ENCODE measurements around the gene HHATL.

The HHATL gene

DNA sequence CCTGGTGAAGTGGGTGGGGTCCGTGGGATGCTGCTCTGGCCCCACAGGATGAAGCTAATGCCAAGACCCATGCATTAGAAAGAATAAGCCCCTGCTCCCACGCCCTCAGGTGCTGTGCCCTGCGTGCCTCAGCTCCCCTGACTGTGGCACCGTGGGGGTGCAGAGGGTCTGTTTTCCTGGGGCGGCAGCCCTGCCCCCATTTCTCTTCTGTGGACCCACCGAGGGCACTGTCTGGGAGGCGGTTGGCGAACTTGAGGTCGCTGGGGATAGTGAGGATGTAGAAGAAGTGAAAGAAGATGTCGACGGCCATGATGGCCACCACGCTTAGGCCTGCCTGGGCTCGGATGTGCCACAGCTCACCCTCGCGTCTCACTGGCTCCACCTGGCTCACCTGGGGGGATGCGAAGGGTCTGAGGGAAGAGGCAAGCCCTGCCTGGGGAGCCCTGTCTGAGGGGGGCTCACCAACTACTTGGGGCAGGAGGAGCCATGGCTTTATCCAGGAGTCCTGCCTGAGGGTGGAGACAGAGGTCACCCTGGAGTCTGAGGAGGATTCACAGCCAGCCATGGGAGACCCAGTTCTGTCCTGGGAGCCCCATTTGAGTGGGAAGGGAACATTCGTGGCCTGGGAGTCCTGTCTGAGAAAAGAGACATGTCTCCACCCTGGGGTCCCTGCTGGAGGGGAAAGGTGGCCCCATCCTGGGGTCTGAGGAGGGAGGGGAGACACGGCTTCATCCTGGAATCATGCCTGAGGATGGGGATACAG, 5.1 kb downstream of the HHATL start:
- DNase-seq (ENCODE audit: low read depth): no peak

DNA sequence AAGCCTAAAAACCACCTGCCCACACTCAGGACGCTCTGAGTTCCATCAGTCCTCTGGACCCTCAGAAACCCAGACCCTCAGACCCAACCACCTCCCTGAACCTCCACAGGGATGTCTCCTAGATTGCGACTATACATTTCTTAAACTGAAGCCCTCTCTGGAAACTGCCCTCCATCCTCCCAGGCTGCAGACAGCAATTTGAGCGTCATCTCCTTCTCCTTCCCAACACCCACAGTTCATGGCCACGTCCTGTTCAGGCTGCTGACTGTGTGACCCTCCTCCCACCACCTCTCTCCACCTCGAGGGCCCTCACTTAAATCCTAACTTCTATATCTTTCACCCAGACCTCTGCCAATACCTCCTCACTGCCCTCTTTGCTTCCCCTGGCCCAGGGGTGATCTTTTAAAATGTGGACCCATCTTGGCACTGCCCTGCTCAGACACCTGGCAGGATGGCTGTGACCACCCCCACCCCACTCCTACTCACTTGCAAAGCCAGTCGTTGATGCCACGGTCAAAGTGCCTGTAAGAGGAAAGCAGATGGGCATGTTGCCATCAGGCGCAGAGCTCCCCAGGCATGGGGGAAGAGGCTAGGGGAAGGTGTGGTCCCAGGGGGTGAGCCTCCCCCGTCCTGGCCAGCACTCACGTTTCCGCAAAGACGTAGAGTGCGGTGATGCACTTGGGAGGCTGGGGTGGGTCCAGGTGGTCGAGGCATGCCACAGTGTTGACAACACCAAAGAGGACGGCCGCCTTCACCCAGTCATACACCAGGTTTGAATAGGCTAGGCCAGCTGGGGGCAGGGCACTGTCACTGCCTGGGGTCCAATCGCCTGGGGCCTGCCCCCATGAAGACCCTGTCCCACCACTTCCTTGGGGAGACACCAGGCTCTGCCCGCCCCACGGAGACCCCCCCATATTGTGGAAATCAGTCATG, 6.0 kb downstream of the HHATL start:
- no peak for DNase-seq (ENCODE audit: low read depth)

DNA sequence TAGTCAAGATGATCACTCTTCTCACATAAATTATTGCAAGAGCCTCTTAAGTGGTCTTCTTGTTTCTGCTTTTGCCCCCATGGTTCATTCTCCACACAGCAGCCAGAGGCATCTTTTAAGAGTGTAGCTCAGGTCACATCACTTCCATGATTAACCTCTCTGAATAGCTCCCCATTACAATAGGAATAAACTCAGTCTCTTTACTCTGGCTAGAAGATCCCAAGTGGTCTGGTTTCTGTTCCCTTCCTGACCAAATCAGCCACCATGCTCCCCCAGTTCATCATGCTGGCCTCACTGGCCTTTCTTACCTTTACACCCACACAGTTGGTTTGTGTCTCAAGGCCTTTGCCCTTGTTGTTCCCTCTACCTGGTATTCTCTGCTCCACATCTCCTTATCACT, 8.2 kb downstream of the HHATL start:
- DNase-seq (ENCODE audit: low read depth): no peak

DNA sequence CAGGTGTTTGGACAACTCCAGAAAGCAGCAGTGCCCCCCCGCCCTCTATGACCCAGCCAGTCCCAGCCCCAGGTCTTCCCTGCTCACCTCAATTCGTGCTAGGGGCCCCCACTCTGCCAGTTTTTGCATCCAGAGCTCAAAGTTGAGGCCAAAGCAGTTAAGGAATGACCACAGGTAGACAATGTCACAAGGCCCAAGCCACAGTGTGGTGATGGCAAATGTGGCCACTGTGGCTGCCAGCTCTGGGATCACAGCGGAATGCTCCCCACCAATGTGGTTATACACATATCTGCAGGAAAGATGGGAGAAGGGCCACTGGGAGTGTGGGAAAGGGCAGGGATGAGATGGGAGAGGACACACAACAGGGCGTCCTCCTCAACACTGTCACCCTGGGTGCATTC, 9.1 kb downstream of the HHATL start:
- no peak for DNase-seq (ENCODE audit: low read depth)

DNA sequence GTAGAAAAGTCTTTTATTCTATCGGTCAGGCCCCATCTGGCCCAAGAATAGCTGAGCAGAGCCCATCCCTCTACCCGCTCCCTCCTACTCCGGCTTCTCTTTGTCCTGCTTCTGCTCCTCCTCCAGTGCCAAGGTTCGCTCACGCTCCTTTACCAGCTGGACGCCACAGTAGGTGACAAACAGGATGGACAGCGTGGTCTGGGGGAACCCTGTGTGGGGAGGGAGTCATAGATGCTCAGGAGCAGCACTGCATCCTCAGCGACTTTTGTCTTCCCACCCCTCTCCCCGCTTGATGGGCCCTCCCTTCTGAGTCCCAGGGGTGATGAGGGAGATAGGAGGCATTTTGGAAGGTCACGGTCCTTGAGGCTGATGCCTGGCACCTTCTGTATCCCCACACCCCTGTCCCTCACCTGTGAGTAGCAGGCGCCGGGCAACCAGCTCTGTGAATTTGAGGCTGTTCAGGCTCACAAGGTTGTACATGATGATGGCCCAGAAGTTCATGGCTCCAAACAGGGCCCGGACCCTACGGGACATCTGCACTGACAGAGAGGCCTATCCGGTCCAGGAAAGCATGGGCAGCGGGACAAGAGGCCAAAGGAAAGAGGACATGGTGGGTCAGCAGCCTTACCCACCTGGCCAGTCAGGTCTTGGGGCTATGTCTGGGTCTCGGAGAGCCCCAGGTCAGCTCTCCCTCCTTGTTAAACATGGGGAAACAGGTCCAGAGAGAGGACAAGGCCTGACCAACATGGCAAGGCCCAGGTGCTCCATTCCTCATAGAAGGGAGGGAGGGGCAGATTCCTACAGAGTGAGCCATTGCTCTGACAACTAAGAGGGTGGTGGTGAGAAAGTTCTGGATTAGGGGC, 9.7 kb downstream of the HHATL start:
- no peak for DNase-seq (ENCODE audit: low read depth)

DNA sequence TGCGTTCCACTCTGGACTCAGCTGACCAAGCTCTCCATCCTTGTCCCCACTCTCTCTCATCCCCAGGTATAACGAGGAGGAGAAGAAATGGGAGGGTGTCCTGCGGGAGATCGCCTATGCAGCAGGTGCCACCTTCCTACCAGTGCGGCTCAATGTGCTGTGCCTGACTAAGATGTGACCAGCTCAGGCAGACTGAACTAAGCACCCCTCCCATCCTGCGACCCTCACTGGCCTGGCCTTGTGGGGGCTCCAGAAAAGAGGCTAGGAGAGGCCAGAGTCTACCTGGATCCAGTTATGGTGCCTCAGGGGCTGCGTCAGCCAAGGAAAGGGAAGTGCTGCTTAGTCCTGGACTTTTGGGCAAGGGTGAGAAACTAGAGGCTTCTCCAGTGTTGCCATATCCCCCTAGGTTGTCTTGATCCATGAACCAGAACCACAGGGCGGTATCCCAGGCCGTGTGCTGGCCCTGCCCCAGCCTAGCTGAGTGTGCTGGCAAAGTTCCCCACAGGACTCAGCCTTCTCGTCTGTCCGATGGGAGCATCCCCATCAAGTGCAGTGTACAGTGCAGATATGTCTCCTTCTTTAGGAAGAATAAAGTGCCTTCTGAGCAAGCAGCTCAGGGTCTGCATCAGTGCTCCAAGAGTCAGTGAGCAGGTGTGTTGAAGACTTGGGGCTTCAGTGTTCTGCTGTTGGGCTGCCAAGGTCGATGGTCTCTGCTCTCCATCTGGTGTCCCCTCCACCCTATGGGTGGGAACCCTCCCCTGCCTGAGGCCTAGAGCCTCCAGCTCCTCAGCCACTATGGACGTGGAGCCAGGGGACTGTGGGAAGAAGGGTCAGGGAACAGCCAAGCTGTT, 10.6 kb downstream of the HHATL start:
- DNase-seq (ENCODE audit: low read depth): no peak

DNA sequence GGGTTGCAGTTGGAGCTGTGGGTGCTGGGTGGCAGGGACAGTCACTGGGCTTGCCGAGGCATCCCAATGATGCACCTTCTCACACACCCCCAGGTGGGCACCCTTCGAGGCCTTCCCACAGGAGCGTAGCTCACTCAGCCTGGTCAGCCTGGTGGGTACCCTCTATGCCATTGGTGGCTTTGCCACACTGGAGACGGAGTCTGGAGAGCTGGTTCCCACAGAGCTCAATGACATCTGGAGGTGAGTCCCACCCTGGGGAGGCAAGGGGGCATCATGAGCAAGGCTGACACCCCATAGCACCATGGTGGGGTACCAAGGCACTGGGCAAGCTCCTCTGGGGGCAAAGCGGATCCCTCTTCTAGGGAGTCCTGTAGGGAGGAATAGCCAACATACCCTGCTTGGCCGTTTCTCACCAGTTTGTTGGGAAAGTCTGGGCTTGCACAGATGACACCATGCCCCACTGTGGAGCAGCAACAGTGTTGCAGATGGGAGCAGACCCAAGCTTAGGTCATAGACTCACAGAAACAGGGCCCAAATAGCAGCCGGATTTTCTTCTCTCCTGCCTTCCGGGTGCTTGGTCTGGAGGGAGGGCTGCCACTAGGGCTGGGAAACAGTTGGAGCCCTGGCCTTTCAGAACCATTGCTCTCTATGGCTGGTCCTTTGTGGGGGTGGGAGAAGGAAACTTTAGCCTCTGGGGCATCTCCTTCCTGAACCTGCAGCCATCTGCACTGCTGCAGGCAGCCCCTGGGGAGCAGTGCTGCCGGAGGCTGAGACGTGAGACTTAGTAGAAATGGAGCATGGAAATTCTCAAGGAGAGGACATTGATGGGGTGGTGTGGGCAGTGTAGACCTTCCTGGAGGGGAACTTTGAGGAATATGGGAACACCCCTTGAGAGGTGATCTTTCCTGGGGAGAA, 11.6 kb downstream of the HHATL start:
- DNase-seq (ENCODE audit: low read depth): no peak

DNA sequence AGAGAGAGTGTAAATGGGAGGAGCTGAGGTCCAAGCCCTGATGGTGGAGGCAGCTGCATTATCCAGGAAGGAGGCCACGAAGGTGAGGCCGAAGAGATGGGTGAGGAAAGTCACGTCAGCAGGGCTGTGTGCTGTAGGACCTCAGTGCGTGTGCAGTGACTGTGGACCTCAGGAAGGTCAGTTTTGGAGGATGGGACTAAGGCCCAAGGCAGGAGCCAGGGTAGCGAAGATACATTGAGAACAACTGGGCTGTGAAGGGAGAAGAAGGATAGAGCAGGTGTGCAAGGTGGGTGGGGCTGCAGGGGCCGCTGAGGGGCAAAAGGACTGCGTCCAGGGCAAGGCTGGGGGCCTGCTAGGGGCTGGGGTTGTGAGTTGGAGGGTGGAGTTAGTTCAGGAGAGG, 12.4 kb downstream of the HHATL start:
- no peak for DNase-seq (ENCODE audit: low read depth)

DNA sequence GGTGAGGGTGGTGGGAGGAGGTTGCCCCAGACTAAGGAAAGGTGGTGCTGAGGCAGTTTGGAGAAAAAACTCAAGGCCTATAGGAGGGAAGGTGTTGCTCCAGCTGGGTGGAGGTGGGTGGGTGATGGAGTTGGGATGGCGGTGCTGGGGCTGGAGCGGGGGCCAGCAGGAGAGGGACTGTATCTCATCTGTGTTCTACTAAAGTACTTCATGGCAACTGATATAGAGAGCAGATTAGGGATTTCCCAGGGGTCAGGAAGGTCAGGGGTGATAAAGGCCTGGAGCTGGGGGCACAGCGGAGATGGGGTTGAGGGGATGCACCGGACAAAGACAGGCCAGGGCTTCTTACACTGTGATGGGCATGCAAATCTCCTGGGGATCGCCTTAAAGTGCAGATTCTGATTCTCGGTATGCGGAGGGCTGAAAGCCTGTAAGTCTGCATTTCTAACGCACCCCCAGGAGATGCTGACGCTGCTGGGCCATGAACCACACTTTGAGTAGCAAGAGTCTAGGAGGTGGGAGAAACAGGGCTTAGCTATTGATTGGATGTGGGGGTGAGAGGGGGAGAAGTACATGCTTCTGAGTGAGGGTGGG, 13.1 kb downstream of the HHATL start:
- no peak for DNase-seq (ENCODE audit: low read depth)

DNA sequence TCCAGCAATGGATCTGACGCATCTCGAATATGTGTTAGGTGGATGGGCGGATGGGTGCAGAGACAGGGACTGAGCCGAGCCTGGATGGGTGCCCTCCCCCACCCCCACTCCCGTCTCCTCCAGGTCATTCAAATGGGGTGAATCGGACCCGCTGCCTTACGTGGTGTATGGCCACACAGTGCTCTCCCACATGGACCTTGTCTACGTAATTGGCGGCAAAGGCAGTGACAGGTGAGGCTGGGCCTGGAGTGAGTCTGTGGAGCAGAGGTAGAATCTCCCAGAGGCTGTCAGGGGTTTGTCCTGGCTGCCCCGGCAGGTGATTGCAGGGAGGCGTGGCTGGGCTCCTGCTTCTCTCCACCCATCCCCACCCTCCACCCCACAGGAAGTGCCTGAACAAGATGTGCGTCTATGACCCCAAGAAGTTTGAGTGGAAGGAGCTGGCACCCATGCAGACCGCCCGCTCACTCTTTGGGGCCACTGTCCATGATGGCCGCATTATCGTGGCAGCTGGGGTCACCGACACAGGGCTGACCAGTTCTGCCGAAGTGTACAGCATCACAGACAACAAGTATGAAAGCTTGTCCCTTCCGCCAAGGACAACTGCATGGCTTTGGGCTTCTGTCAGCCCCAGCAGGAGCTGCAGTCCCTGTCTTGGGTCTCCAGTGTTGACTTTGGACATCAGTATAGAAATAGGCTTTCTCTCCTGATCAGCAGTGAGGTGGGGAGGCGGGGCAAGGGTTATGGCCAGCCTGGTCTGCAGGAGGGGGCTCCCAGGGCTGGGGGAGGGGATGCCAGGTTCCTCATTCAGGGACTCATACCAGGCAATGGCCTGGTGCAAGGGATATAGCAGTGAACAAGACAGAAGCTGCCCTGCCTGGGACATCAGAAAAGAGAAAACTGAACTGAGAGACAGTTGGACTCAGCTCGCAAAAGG, 13.8 kb downstream of the HHATL start:
- no peak for DNase-seq (ENCODE audit: low read depth)

DNA sequence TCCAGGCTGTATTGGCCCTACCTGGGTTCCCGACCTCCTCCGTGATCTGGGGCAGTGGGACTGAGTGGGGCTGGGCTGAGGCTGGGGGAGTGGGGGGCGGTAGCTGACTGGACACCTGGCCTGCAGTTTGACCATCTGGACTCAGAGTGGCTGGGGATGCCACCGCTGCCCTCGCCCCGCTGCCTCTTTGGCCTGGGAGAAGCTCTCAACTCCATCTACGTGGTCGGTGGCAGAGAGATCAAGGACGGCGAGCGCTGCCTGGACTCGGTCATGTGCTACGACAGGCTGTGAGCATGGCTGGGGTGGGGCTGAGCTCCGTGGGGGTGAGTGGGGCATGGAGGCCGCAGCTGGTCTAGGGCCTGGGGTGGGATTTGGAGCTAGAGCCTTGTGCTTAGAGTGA, 14.6 kb downstream of the HHATL start:
- no peak for DNase-seq (ENCODE audit: low read depth)

DNA sequence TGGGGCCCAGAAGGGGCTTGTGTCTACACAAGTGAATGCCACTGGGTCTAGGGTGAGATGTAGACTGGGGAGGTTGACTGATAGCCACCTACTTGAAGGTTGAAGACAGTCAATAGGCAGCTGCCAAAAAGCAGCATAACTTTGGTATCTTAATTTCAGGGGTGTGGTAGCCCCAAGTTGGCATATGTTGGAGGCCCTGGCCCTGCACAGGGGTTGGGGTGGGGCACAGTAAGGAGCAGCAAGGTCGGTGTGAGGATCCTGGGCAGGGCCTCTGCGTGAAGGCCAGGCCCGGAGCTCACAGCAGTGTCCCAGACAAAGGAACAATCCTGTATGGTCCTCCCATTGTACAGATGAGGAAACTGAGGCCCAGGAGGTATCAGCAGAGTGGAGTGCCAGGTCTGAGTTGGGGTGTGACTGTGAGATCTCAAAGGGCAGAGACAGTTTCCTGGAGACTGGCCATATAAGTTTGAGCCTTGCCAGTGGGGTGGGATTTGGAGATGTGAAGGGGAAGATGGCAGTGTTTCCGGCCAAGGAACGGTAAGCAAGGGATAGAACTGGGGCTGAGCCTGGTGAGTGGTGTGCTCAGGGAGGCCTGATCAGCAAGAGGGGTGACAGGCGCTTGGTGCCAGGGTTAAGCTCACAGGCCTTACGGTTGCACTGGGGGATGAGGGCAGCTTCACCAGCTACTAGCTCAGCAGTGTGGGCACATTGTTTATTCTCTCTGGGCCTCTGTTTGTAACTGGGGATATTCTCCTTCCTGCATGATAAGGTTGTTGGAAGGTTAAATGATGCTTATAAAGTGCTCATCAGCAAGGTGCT, 15.6 kb downstream of the HHATL start:
- DNase-seq (ENCODE audit: low read depth): no peak

DNA sequence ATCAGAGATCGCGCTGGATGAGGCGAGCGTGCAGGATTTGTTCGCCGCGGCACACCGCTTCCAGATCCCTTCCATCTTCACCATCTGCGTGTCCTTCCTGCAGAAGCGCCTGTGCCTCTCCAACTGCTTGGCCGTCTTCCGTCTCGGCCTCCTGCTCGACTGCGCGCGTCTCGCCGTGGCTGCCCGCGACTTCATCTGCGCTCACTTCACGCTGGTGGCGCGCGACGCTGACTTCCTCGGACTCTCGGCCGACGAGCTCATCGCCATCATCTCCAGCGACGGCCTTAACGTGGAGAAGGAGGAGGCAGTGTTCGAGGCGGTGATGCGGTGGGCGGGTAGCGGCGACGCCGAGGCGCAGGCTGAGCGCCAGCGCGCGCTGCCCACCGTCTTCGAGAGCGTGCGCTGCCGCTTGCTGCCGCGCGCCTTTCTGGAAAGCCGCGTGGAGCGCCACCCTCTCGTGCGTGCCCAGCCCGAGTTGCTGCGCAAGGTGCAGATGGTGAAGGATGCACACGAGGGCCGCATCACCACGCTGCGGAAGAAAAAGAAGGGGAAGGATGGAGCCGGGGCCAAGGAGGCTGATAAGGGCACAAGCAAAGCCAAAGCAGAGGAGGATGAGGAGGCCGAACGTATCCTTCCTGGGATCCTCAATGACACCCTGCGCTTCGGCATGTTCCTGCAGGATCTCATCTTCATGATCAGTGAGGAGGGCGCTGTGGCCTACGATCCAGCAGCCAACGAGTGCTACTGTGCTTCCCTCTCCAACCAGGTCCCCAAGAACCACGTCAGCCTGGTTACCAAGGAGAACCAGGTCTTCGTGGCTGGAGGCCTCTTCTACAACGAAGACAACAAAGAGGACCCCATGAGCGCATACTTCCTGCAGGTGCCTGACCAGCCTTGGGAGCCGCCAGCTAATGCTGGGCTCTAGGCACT, 16.4 kb downstream of the HHATL start:
- no peak for DNase-seq (ENCODE audit: low read depth)

DNA sequence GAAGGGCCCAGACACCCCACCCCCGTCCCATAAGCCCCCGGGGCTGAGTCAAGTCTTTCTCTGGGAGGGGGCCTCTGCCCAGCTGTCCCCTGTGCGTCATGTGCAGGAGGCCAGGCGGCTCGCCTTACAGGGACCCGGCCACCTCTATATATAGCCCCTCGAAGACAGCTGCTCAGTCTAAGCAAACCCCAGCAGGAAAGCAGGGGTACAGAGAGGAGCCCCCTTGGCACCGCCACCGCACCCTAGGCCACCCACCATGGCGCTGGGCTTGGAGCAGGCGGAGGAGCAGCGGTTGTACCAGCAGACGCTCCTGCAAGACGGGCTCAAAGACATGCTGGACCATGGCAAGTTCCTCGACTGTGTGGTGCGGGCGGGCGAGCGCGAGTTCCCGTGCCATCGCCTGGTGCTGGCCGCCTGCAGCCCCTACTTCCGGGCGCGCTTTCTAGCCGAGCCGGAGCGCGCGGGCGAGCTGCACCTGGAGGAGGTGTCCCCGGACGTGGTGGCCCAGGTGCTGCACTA, 17.2 kb downstream of the HHATL start, which contains the start of gene KLHL40:
Gene KLHL40 (plus strand): TSS at position 175 of the 519 bp plus-strand sequence. CDS start 82 bp downstream, at position 257.
- DNase-seq (ENCODE audit: low read depth): no peak

DNA sequence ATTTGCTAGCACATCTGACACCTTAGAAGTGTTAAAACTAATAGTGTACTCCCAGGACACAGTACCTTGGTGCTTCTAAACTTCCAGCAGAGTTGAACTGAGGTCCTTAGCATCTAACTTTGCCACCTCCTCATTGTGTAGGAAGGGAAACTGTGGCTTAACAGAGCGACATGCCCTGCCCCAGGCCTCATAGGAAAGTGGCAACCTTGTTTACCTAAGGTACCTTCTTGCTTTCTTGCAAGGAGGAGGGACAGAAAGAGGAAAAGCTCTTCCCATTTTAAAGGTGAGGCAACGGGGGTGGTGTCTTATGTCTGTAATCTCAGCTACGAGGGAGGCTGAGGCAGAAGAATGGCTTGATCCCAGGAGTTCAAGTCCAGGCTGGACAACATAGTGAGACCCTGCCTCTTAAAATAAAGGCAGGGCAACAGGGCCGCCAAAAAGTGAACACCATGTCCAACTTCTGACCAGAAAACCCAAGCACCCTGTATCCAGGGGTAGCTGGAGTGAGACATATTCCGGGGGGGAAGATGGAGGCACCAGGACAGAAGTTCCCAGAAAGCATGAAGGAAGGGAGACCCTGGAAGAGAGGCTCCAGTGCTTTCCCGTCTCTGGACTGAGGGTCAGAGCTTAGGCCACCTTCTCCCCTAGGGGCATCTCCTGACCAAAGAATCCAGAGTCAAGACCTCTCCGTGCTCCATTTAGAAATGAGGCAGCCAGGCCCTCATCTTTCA, 17.8 kb downstream of the HHATL start:
- DNase-seq (ENCODE audit: low read depth): no peak

Measured in stimulated activated CD8-positive, alpha-beta memory T cell treated with anti-CD3 and anti-CD28 coated beads, Interleukin-12 subunit alpha, Interleukin-12 subunit beta, amount 100 ng/mL, for 1 hour (primary cell).